Erythroblast (primary cell): Measurements from ENCODE around the gene UGT2B28.
"Not testable (repeated sequence)": the region's sequence is repeated elsewhere in the genome, so short reads cannot be mapped to it uniquely, and the experiment has no call there.

Source experiments
- DNase-seq, 2 experiments: peaks; one replicate each; lab custom pipeline; 2025; lab: John Stamatoyannopoulos, UW
- GATA1 ChIP-seq: IDR thresholded peaks from 2 replicates; pipeline ENCODE4 v1.6.1; 2011; ENCODE audit warnings: low read depth, mild to moderate bottlenecking, control low read depth, low read length, moderate library complexity
- POLR2A ChIP-seq: IDR thresholded peaks from 2 replicates; pipeline ENCODE4 v1.6.1; 2011; ENCODE audit warnings: mild to moderate bottlenecking, low read length

UGT2B28 gene

DNA sequence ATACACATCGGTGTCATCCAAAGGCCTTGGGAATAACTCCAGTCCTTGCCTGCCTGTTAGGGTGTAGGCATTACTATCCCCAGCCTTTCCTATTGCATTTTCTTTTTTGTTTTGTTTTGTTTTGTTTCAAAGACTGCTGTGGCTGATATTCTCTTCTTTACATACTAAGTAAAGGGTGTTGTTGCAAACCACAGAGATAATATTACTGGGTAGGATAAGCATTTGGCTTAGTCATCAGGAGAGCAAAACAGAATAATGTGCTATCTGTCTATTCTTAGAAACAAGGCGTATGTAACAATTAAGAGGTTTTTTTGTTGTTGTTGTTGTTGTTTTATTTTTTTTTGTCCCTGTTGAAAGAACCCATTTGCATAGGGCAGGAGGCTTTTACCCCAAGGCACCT is 41.8 kb downstream of the UGT2B28 start:
- no peak for TF ChIP-seq GATA1
- no peak for TF ChIP-seq POLR2A
- peak; percentile 66 to 85 for DNase-seq

DNA sequence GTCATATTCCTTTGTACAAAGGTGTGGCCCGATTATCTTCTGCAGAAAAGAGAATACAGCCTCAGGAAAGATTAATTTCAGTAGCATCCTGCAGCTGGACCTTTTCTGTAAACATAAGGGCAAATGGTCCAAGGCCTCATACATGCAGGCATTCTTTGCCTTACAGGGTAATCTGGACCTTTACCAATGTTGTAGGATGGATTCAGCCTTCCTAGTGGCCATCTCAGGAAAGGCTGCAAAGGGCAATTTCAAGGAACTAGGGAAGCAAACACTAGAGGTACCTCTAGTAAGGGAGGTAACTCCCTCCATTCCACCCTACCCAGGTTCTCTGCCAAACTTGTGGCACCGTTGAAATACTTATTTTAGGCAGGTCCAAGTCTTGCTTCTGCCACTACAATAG is 43.0 kb downstream of the UGT2B28 start:
- peak in 1 of 2 experiments; percentile 8 for DNase-seq
- no peak for TF ChIP-seq POLR2A
- TF ChIP-seq GATA1: no peak

GRCh38 chr4:69330345-69331047 is 50.2 kb downstream of the UGT2B28 start:
- no peak for TF ChIP-seq GATA1
- no peak for TF ChIP-seq POLR2A
- DNase-seq: no peak

- DNase-seq: not testable (repeated sequence)
Observed at GRCh38 chr4:69331304-69331703, 51.0 kb downstream of the UGT2B28 start.

DNA sequence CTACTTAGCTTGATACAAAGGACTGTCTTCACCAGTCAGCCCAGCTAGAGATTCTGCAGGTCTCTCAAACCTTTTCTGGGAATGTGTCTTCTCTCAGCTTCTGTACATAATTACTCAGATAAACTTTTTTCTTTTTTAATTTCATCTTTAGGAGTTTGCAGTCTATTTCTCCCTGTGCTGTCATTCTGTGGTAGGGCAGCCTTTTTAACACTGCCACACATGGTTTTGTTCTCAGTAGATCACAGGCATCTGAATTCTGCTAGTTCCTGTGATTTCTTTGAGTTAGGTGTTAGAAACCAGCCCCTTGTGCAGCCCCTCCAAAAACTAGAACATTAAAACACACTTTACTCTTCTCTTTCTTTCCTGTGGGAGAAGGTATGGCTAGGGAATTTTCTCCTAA is 55.2 kb downstream of the UGT2B28 start:
- DNase-seq: peak; percentile 31 to 43

GRCh38 chr4:69343114-69343513 is 62.8 kb downstream of the UGT2B28 start:
- DNase-seq: not testable (repeated sequence)

DNA sequence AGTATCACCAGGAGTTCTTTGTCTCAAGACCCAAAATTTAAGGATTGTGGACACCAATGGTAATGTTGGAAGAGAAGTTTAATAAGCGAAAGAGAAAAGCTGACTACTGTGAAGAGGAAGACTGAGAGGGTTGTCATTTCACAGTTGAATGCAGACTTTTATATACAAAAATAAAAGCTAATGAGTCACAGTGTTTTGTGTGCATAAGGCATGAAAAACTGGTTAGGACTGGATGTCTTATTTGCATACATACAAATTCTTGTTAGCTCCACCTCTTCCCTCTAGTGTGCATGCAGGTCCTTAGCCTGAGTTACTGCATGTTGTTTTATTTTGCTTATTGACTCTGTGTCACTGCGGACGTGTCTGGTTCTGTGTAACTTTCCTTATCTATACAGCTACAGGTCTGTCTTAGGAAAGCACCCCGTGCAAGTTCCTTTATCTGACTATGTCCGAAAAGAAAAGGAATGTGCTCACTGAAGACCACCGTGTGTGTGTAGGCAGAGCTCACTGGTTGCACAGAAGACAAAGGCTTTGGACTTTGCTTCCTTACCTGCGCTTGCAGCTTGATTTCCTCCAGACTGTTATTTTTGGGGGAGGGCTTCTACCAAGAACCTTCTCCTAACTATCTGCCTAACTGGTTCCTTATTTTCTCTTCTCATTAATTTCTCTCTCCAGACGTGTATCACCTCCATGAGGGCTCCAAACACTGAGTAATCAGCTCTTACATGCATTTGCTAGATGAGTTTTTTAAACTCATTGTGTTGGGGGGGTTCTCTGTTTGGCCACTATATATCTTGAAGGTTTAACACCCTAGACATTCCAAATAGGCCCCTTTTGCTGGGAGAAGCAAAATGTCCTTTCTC is 63.5 kb downstream of the UGT2B28 start:
- peak; percentile 56 to 85 for DNase-seq
